Endothelial cell of umbilical vein (primary cell): ENCODE data around the gene TUNAR. TPM values are rescaled to one million over a fixed set of nuclear protein-coding genes. Genes with fewer than 3 reads are reported as not detected.

Source experiments
- BruUV-seq: library from RNA; stranded (reverse); fragments of 400-500 nt; replicated peaks from 2 replicates; lab custom pipeline; 2021; lab: Mats Ljungman, UMichigan
- CTCF ChIA-PET: fragments of 300-600, 350-600 bp; sonication (Branson Sonifier 250); formaldehyde crosslinking; loops from one replicate; lab custom pipeline; 2021; ENCODE audit warnings: antibody characterized with exemption, inconsistent platforms; lab: Charles Lee
- POLR2A ChIA-PET: fragments of 300-600, 350-600 bp; sonication (Branson Sonifier 250); formaldehyde crosslinking; loops from one replicate; lab custom pipeline; 2021; ENCODE audit warnings: antibody characterized with exemption, inconsistent platforms; lab: Charles Lee
- DNase-seq: peaks from one replicate; pipeline ENCODE4 v3.0.0-alpha.2; 2011; ENCODE audit warnings: low read depth, low spot score
- FAIRE-seq: peaks from 2 replicates; lab custom pipeline; 2011; peaks lifted over from hg19 to GRCh38; lab: Jason Lieb, UNC
- H2AFZ ChIP-seq: 2 replicates; pipeline ENCODE4 v1.6.0; 2012; ENCODE audit warnings: low read depth, low read length, control low read depth, inconsistent platforms
- H3K27ac ChIP-seq: 2 replicates; pipeline ENCODE4 v1.5.1; 2011; ENCODE audit warnings: low read depth, mild to moderate bottlenecking, control low read depth, low read length, moderate library complexity; ENCODE audit not compliant: insufficient read depth
- H3K27me3 ChIP-seq, 2 experiments: 2 replicates each; pipeline versions ENCODE4 v1.6.0 to v1.6.1; 2011; ENCODE audit warnings: low read length in 2 of 2, mixed read lengths in 1 of 2; ENCODE audit not compliant: control insufficient read depth in 2 of 2, insufficient read depth in 2 of 2
- H3K36me3 ChIP-seq, 2 experiments: 2 replicates in 1 of 2; 3 replicates in 1 of 2; pipeline ENCODE4 v1.5.1; 2011; ENCODE audit warnings: low read length in 2 of 2, mild to moderate bottlenecking in 1 of 2, moderate library complexity in 1 of 2; ENCODE audit not compliant: control insufficient read depth in 2 of 2, insufficient read depth in 2 of 2; ENCODE audit errors: extremely low read depth in 1 of 2
- H3K4me1 ChIP-seq: 3 replicates; pipeline ENCODE4 v1.5.1; 2011; ENCODE audit warnings: mild to moderate bottlenecking, low read length; ENCODE audit not compliant: control insufficient read depth, insufficient read depth; ENCODE audit errors: extremely low read depth
- H3K4me2 ChIP-seq: 2 replicates; pipeline ENCODE4 v1.6.1; 2011; ENCODE audit warnings: low read length, control low read depth, mixed read lengths; ENCODE audit not compliant: insufficient read depth
- H3K4me3 ChIP-seq, 3 experiments: fragments of 200-600 bp in 1 of 3; sonication (generic), shearing (Covaris generic) in 1 of 3; replicated peaks in 1 of 3; 2 replicates each; pipeline ENCODE4 v1.5.1; 2011 to 2016; ENCODE audit warnings: control low read depth in 3 of 3, low read length in 3 of 3, mild to moderate bottlenecking in 2 of 3, inconsistent platforms in 1 of 3, low read depth in 1 of 3, moderate library complexity in 1 of 3; ENCODE audit not compliant: insufficient read depth in 1 of 3
- H3K79me2 ChIP-seq: 2 replicates; pipeline ENCODE4 v1.6.0; 2012; ENCODE audit warnings: low read length, inconsistent platforms; ENCODE audit not compliant: control insufficient read depth, insufficient read depth
- H3K9ac ChIP-seq: replicated peaks from 2 replicates; pipeline ENCODE3; 2011; ENCODE audit warnings: low read length, control low read depth; ENCODE audit not compliant: insufficient read depth; ENCODE audit errors: extremely low read depth
- H3K9me1 ChIP-seq: replicated peaks from 3 replicates; pipeline ENCODE4 v1.6.0; 2011; ENCODE audit warnings: mild to moderate bottlenecking, low read length; ENCODE audit not compliant: control insufficient read depth, insufficient read depth; ENCODE audit errors: extremely low read depth
- H3K9me3 ChIP-seq: replicated peaks from 2 replicates; pipeline ENCODE4 v1.5.1; 2012; ENCODE audit warnings: low read length, inconsistent platforms; ENCODE audit not compliant: control insufficient read depth, insufficient read depth
- H4K20me1 ChIP-seq: replicated peaks from 2 replicates; pipeline ENCODE3; 2011; ENCODE audit warnings: mild to moderate bottlenecking, low read length; ENCODE audit not compliant: control insufficient read depth, insufficient read depth; ENCODE audit errors: extremely low read depth
- EZH2 ChIP-seq: IDR thresholded peaks from 2 replicates; pipeline ENCODE4 v1.6.1; 2012; ENCODE audit warnings: borderline replicate concordance, low read depth, mild to moderate bottlenecking, moderate library complexity, low read length, inconsistent platforms; ENCODE audit not compliant: severe bottlenecking
- FOS ChIP-seq: IDR thresholded peaks from 2 replicates; pipeline ENCODE4 v1.6.1; 2011; ENCODE audit warnings: mild to moderate bottlenecking, low read length, moderate library complexity, borderline replicate concordance; ENCODE audit not compliant: insufficient read depth
- GATA2 ChIP-seq: IDR thresholded peaks from 2 replicates; pipeline ENCODE4 v1.7.0; 2011; ENCODE audit warnings: low read depth, mild to moderate bottlenecking, moderate library complexity, mixed read lengths, low read length; ENCODE audit not compliant: insufficient read length, insufficient read depth
- JUN ChIP-seq: IDR thresholded peaks from 2 replicates; pipeline ENCODE4 v1.6.1; 2011; ENCODE audit warnings: borderline replicate concordance, low read depth; ENCODE audit not compliant: insufficient read length, insufficient read depth
- MYC ChIP-seq: IDR thresholded peaks from one replicate; pipeline ENCODE4 v1.6.1; 2011; ENCODE audit warnings: mild to moderate bottlenecking, low read depth, low read length
- POLR2A ChIP-seq: IDR thresholded peaks from 2 replicates; pipeline ENCODE4 v1.6.1; 2012; ENCODE audit warnings: low read depth, mild to moderate bottlenecking, control low read depth, low read length
- POLR2AphosphoS5 ChIP-seq: IDR thresholded peaks from 2 replicates; pipeline ENCODE4 v1.6.1; 2012; ENCODE audit warnings: low read depth, mild to moderate bottlenecking, control low read depth, low read length, moderate library complexity; ENCODE audit not compliant: insufficient read depth
- dilution Hi-C: fragments of 300-500 bp; cut with MboI; formaldehyde crosslinking; loops from one replicate; pipeline ENCODE4 v1.15.0; 2019; ENCODE audit warnings: low sequenced_read_pairs; ENCODE audit not compliant: extremely low pct_ligation_motif_present
- intact Hi-C: fragments of 100-400 bp; cut with micrococcal nuclease; formaldehyde crosslinking; loops from one replicate; pipeline ENCODE4 v1.10.0; 2022
- polyA plus RNA-seq, 4 experiments: library from polyadenylated mRNA; depleted of rRNA in 3 of 4; stranded (reverse) in 3 of 4; unstranded in 1 of 4; fragments of >200 nt; gene quantifications; 2 replicates each; pipeline versions ENCODE4 v1.2.1 to v1.2.3, GENCODE V29; 2011 to 2012; ENCODE audit warnings: missing spikeins in 1 of 4
- total RNA-seq: library from RNA; stranded (reverse); gene quantifications from 2 replicates; pipeline ENCODE4 v1.2.3, GENCODE V29; 2021
- TF ChIP-seq, protein P1 (sequence below), 2 donors: IDR thresholded peaks; 1 replicate in 1 of 2; 2 replicates in 1 of 2; pipeline ENCODE4 v1.5.1; 2011; ENCODE audit warnings: low read length in 2 of 2, mild to moderate bottlenecking in 2 of 2, moderate library complexity in 2 of 2, control low read depth in 1 of 2, inconsistent platforms in 1 of 2, low read depth in 1 of 2; ENCODE audit not compliant: insufficient read depth in 1 of 2; ENCODE audit errors: extremely low read depth in 1 of 2
- TF ChIP-seq, protein P2 (sequence below): IDR thresholded peaks from 2 replicates; pipeline ENCODE4 v1.6.1; 2011; ENCODE audit not compliant: insufficient read depth, insufficient read length

TUNAR gene
- total and polyA plus RNA-seq, 2 donors (not counting 3 experiments of a cell fraction or from before 2014, with no cell fraction given): not detected

DNA sequence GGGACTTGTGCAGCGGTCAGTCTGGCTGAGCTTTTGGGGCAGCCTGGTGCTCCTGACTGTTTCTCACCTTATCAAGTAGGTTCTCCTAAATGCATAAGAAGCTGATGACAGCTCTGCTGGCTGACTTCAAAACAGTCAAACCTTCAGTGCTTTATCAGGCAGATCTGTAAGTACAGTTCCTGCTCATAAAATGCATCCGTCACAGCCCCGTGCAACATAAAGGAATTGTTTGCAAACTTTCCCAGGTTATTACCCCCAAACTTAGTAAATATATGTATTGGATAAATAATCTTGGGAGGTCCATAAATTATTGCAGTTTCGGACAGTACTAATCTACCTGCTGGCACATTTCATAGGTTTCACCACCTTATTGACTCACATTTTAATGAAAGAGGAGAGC is 10.7 kb downstream of the TUNAR start:
- H3K9me3 ChIP-seq: no peaks in the 10 kb centered on the region
- CTCF ChIA-PET: no interaction called here
- TF ChIP-seq POLR2A (no peak), JUN (no peak), GATA2 (no peak), EZH2 (no peak), MYC (no peak), POLR2AphosphoS5 (no peak), FOS (no peak)
- TF ChIP-seq, protein P1, sequence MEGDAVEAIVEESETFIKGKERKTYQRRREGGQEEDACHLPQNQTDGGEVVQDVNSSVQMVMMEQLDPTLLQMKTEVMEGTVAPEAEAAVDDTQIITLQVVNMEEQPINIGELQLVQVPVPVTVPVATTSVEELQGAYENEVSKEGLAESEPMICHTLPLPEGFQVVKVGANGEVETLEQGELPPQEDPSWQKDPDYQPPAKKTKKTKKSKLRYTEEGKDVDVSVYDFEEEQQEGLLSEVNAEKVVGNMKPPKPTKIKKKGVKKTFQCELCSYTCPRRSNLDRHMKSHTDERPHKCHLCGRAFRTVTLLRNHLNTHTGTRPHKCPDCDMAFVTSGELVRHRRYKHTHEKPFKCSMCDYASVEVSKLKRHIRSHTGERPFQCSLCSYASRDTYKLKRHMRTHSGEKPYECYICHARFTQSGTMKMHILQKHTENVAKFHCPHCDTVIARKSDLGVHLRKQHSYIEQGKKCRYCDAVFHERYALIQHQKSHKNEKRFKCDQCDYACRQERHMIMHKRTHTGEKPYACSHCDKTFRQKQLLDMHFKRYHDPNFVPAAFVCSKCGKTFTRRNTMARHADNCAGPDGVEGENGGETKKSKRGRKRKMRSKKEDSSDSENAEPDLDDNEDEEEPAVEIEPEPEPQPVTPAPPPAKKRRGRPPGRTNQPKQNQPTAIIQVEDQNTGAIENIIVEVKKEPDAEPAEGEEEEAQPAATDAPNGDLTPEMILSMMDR (IDR thresholded peaks at IDR 0.05; ENCODE audit: extremely low read depth in 1 of 2, insufficient read depth in 1 of 2, low read depth in 1 of 2, low read length in 2 of 2): no peak
- TF ChIP-seq, protein P2, sequence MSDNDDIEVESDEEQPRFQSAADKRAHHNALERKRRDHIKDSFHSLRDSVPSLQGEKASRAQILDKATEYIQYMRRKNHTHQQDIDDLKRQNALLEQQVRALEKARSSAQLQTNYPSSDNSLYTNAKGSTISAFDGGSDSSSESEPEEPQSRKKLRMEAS: no peak
- no peak for FAIRE-seq
- POLR2A ChIA-PET: no interaction called here
- H3K9ac ChIP-seq: no peak overlapping the region
- no peaks in the 10 kb centered on the region for H3K4me1 ChIP-seq
- H2AFZ ChIP-seq: no peak overlapping the region
- H3K27me3 ChIP-seq: no peaks in the 10 kb centered on the region
- no peaks in the 10 kb centered on the region for H3K9me1 ChIP-seq
- H4K20me1 ChIP-seq: no peaks in the 10 kb centered on the region
- H3K36me3 ChIP-seq: no peaks in the 10 kb centered on the region
- H3K4me2 ChIP-seq: no peak overlapping the region
- no peak for DNase-seq
- H3K27ac ChIP-seq: no peak overlapping the region
- H3K4me3 ChIP-seq: no peak overlapping the region
- H3K79me2 ChIP-seq: no peaks in the 10 kb centered on the region
- intact Hi-C loops: no loop called here
- dilution Hi-C loops: no loop called here
- BruUV-seq: no TSS peak
